ENCODE measurements around the gene EXOC3L1. TPM values are rescaled to one million over a fixed set of nuclear protein-coding genes. Genes with fewer than 3 reads are reported as not detected.
A peak's percentile ranks its signal among the peaks of the same experiment; 100 is the strongest.

Gene EXOC3L1
- total and polyA plus RNA-seq, 3 experiments from 2014 or later, result not detected

GRCh38 chr16:67167588-67167987 lies 22.3 kb downstream of the EXOC3L1 start:
- Histone ChIP-seq H3K36me3 (ENCODE audit: insufficient read depth, low read length) (no peaks in the 10 kb centered on the region), H3K27ac (ENCODE audit: low read depth, low read length) (no peak overlapping the region), H3K9me3 (ENCODE audit: low read length) (no peaks in the 10 kb centered on the region), H3K4me1 (ENCODE audit: insufficient read depth, low read length) (peaks cover 39% of the 10 kb centered on the region), H3K27me3 (ENCODE audit: insufficient read depth, low read length, poor library complexity, severe bottlenecking) (peaks cover 72% of the 10 kb centered on the region), H3K4me3 (ENCODE audit: low read length) (no peak overlapping the region)
- CTCF ChIA-PET, result interaction anchor here (1.6 to 17.6 kb wide), 4 partner anchors 14 to 150 kb away, joined by 4 to 205 read pairs (median 50); partner anchors contain the start of genes B3GNT9, EXOC3L1 and MATCAP1
- Mint-ChIP-seq H3K4me3 (no peak overlapping the region), H3K27me3 (peaks cover 51 to 61% of the 10 kb centered on the region in 2 donors), H3K27ac (no peak overlapping the region), H3K9me3 (peaks cover 0 to 2% (median 0%) of the 10 kb centered on the region in 5 donors), H3K36me3 (no peaks in the 10 kb centered on the region), H3K4me1 (peaks cover 28 to 57% (median 29%) of the 10 kb centered on the region in 3 donors)
- POLR2A ChIA-PET, result no interaction called here
- no peak for DNase-seq

- no peaks in the 10 kb centered on the region for H3K36me3 Mint-ChIP-seq
- H3K9me3 ChIP-seq (ENCODE audit: low read length), result no peaks in the 10 kb centered on the region
- CTCF ChIA-PET, result interaction anchor here (12.7 to 17.6 kb wide), 2 partner anchors 13 to 19 kb away, joined by 80 to 205 read pairs; partner anchors contain the start of genes B3GNT9, EXOC3L1 and MATCAP1
- no peak overlapping the region for H3K4me3 ChIP-seq (ENCODE audit: low read length)
- peak overlapping the region in 1 of 7 donors; percentile 78 for H3K4me3 Mint-ChIP-seq
- H3K4me1 Mint-ChIP-seq, result peaks cover 26 to 64% (median 35%) of the 10 kb centered on the region in 3 donors
- POLR2A ChIA-PET, result no interaction called here
- H3K27me3 Mint-ChIP-seq, result peaks cover 60 to 69% of the 10 kb centered on the region in 2 donors
- no peaks in the 10 kb centered on the region for H3K36me3 ChIP-seq (ENCODE audit: insufficient read depth, low read length)
- peaks cover 0 to 2% (median 0%) of the 10 kb centered on the region in 5 donors for H3K9me3 Mint-ChIP-seq
- no peak overlapping the region for H3K27ac Mint-ChIP-seq
- H3K4me1 ChIP-seq (ENCODE audit: insufficient read depth, low read length), result peaks cover 44% of the 10 kb centered on the region
- no peak for DNase-seq
- H3K27me3 ChIP-seq (ENCODE audit: insufficient read depth, low read length, poor library complexity, severe bottlenecking), result peaks cover 76% of the 10 kb centered on the region
- H3K27ac ChIP-seq (ENCODE audit: low read depth, low read length), result no peak overlapping the region
These were observed 23.3 kb downstream of the EXOC3L1 start for GRCh38 chr16:67166598-67167168.

DNA sequence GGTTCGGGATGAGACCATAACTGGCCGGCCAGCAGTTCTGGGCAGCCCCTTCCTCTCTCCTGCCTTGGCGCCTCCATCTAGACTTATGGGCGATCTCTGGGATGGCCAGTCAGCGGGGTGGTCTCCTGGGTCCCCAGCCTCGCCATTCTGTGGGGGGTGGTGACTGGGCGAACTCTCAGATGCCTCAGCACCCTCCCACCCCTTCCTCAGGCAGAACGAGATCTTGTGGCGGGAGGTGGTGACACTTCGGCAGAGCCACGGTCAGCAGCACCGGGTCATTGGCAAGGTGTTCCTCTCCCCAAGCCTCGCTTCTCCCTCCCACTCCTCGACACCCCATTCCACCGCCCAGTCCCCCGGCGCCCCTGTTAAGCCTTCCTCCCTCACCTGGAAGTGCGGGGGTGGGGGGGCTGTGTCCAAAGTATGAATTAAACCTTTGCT lies 23.8 kb downstream of the EXOC3L1 start:
- Mint-ChIP-seq H3K4me3 (peak overlapping the region in 1 of 7 donors; percentile 66), H3K27ac (no peak overlapping the region), H3K36me3 (no peaks in the 10 kb centered on the region), H3K27me3 (peaks cover 61 to 66% of the 10 kb centered on the region in 2 donors), H3K9me3 (peaks cover 0 to 2% (median 0%) of the 10 kb centered on the region in 5 donors), H3K4me1 (peaks cover 21 to 61% (median 32%) of the 10 kb centered on the region in 3 donors)
- peaks cover 77% of the 10 kb centered on the region for H3K27me3 ChIP-seq (ENCODE audit: insufficient read depth, low read length, poor library complexity, severe bottlenecking)
- H3K27ac ChIP-seq (ENCODE audit: low read depth, low read length), result no peak overlapping the region
- ChIA-PET CTCF (interaction anchor here (12.7 to 17.6 kb wide), 2 partner anchors 13 to 20 kb away, joined by 80 to 205 read pairs; partner anchors contain the start of genes B3GNT9, EXOC3L1 and MATCAP1), POLR2A (no interaction called here)
- no peak for DNase-seq
- no peaks in the 10 kb centered on the region for H3K9me3 ChIP-seq (ENCODE audit: low read length)
- peaks cover 49% of the 10 kb centered on the region for H3K4me1 ChIP-seq (ENCODE audit: insufficient read depth, low read length)
- H3K36me3 ChIP-seq (ENCODE audit: insufficient read depth, low read length), result no peaks in the 10 kb centered on the region
- H3K4me3 ChIP-seq (ENCODE audit: low read length), result no peak overlapping the region

GRCh38 chr16:67165121-67166078 lies 24.5 kb downstream of the EXOC3L1 start:
- peaks cover 0 to 2% (median 0%) of the 10 kb centered on the region in 5 donors for H3K9me3 Mint-ChIP-seq
- H3K27ac Mint-ChIP-seq, result no peak overlapping the region
- peak overlapping the region in 4 of 7 donors; percentile 28 to 81 (median 46) for H3K4me3 Mint-ChIP-seq
- DNase-seq, result no peak
- no peaks in the 10 kb centered on the region for H3K9me3 ChIP-seq (ENCODE audit: low read length)
- peaks cover 25 to 63% (median 31%) of the 10 kb centered on the region in 3 donors for H3K4me1 Mint-ChIP-seq
- peaks cover 59 to 66% of the 10 kb centered on the region in 2 donors for H3K27me3 Mint-ChIP-seq
- no peaks in the 10 kb centered on the region for H3K36me3 Mint-ChIP-seq
- ChIA-PET CTCF (interaction anchor here (3.4 to 17.6 kb wide), 3 partner anchors 10 to 20 kb away, joined by 22 to 205 read pairs (median 80); partner anchors contain the start of genes B3GNT9, EXOC3L1 and MATCAP1), POLR2A (interaction anchor here (1.0 kb wide), 1 partner anchor 10 kb away, joined by 4 read pairs; no protein-coding TSS in a partner anchor)
- no peak overlapping the region for H3K4me3 ChIP-seq (ENCODE audit: low read length)
- H3K27ac ChIP-seq (ENCODE audit: low read depth, low read length), result no peak overlapping the region
- no peaks in the 10 kb centered on the region for H3K36me3 ChIP-seq (ENCODE audit: insufficient read depth, low read length)
- peaks cover 56% of the 10 kb centered on the region for H3K4me1 ChIP-seq (ENCODE audit: insufficient read depth, low read length)
- H3K27me3 ChIP-seq (ENCODE audit: insufficient read depth, low read length, poor library complexity, severe bottlenecking), result peaks cover 73% of the 10 kb centered on the region

GRCh38 chr16:67164599-67165061 lies 25.3 kb downstream of the EXOC3L1 start, which contains the start of gene HSF4:
TSS of gene HSF4 (plus strand) at chr16:67164745. CDS start at chr16:67164812, 67 bp downstream.
- ChIA-PET POLR2A (interaction anchor here (1.0 kb wide), 1 partner anchor 10 kb away, joined by 4 read pairs; no protein-coding TSS in a partner anchor), CTCF (interaction anchor here (3.4 to 17.6 kb wide), 3 partner anchors 10 to 21 kb away, joined by 22 to 205 read pairs (median 80); partner anchors contain the start of genes B3GNT9, EXOC3L1 and MATCAP1)
- Histone ChIP-seq H3K27me3 (ENCODE audit: insufficient read depth, low read length, poor library complexity, severe bottlenecking) (peaks cover 67% of the 10 kb centered on the region), H3K4me1 (ENCODE audit: insufficient read depth, low read length) (peaks cover 54% of the 10 kb centered on the region), H3K36me3 (ENCODE audit: insufficient read depth, low read length) (no peaks in the 10 kb centered on the region), H3K9me3 (ENCODE audit: low read length) (no peaks in the 10 kb centered on the region), H3K4me3 (ENCODE audit: low read length) (peak within 1 kb of the TSS; percentile 32), H3K27ac (ENCODE audit: low read depth, low read length) (peak within 1 kb of the TSS; percentile 24)
- H3K4me3 Mint-ChIP-seq, result peak within 1 kb of the TSS; percentile 50 to 81 (median 64)
- DNase-seq, result no peak
- H3K36me3 Mint-ChIP-seq, result peaks cover 0 to 4% (median 0%) of the 10 kb centered on the region in 3 donors
- H3K9me3 Mint-ChIP-seq, result peaks cover 0 to 2% (median 0%) of the 10 kb centered on the region in 5 donors
- H3K4me1 Mint-ChIP-seq, result peaks cover 21 to 61% (median 25%) of the 10 kb centered on the region in 3 donors
- H3K27ac Mint-ChIP-seq, result peak within 1 kb of the TSS in 2 of 8 donors; percentile 48 to 53
- H3K27me3 Mint-ChIP-seq, result peaks cover 58 to 60% of the 10 kb centered on the region in 2 donors

GRCh38 chr16:67163999-67164558 lies 25.9 kb downstream of the EXOC3L1 start:
- peak overlapping the region; percentile 24 for H3K27ac ChIP-seq (ENCODE audit: low read depth, low read length)
- ChIA-PET POLR2A (interaction anchor here (0.7 to 2.6 kb wide), 3 partner anchors 11 to 774 kb away, joined by 3 to 9 read pairs (median 4); partner anchors contain the start of gene B3GNT9), CTCF (interaction anchor here (0.7 to 17.6 kb wide), 4 partner anchors 11 to 147 kb away, joined by 3 to 205 read pairs (median 51); partner anchors contain the start of genes B3GNT9, EXOC3L1 and MATCAP1)
- H3K4me1 ChIP-seq (ENCODE audit: insufficient read depth, low read length), result peaks cover 52% of the 10 kb centered on the region
- peaks cover 0 to 9% (median 0%) of the 10 kb centered on the region in 3 donors for H3K36me3 Mint-ChIP-seq
- no peak for DNase-seq
- H3K9me3 ChIP-seq (ENCODE audit: low read length), result no peaks in the 10 kb centered on the region
- peak overlapping the region; percentile 38 to 78 (median 64) for H3K4me3 Mint-ChIP-seq
- H3K36me3 ChIP-seq (ENCODE audit: insufficient read depth, low read length), result no peaks in the 10 kb centered on the region
- H3K27me3 ChIP-seq (ENCODE audit: insufficient read depth, low read length, poor library complexity, severe bottlenecking), result peaks cover 62% of the 10 kb centered on the region
- H3K4me1 Mint-ChIP-seq, result peaks cover 20 to 56% (median 24%) of the 10 kb centered on the region in 3 donors
- H3K27ac Mint-ChIP-seq, result peak overlapping the region in 2 of 8 donors; percentile 48 to 53
- peaks cover 53 to 60% of the 10 kb centered on the region in 2 donors for H3K27me3 Mint-ChIP-seq
- H3K9me3 Mint-ChIP-seq, result peaks cover 0 to 2% (median 0%) of the 10 kb centered on the region in 5 donors
- no peak overlapping the region for H3K4me3 ChIP-seq (ENCODE audit: low read length)

Measured in CD8-positive, alpha-beta memory T cell (primary cell).